ENCODE results near the gene KRTAP5-4.
"Not testable (repeated sequence)": the region's sequence is repeated elsewhere in the genome, so short reads cannot be mapped to it uniquely, and the experiment has no call there.

Gene KRTAP5-4

GRCh38 chr11:1603629-1604028 is 18.3 kb downstream of the KRTAP5-4 start:
- TF ChIP-seq CTCF (IDR thresholded peaks at IDR 0.05; ENCODE audit: insufficient read depth, missing control alignments) = no peak
- FAIRE-seq = no peak
- DNase-seq (ENCODE audit: insufficient read length, low spot score) = no peak

GRCh38 chr11:1601663-1602062 is 20.3 kb downstream of the KRTAP5-4 start:
- not testable (repeated sequence) for FAIRE-seq; DNase-seq (ENCODE audit: insufficient read length, low spot score)

GRCh38 chr11:1600626-1601025 is 21.3 kb downstream of the KRTAP5-4 start:
- no peak for FAIRE-seq

GRCh38 chr11:1598816-1599215 is 23.1 kb downstream of the KRTAP5-4 start:
- FAIRE-seq = no peak
- no peak for TF ChIP-seq CTCF (IDR thresholded peaks at IDR 0.05; ENCODE audit: insufficient read depth, missing control alignments)
- DNase-seq (ENCODE audit: insufficient read length, low spot score) = no peak

More at GRCh38 chr11:1600626-1601025, 21.3 kb downstream of the KRTAP5-4 start:
- no peak for DNase-seq (ENCODE audit: insufficient read length, low spot score)
- TF ChIP-seq CTCF (IDR thresholded peaks at IDR 0.05; ENCODE audit: insufficient read depth, missing control alignments) = no peak

GRCh38 chr11:1598406-1598805 is 23.5 kb downstream of the KRTAP5-4 start:
- not testable (repeated sequence) for FAIRE-seq; DNase-seq (ENCODE audit: insufficient read length, low spot score)

GRCh38 chr11:1597994-1598380 is 24.0 kb downstream of the KRTAP5-4 start, which contains the start of gene KRTAP5-2:
TSS of gene KRTAP5-2 (minus strand) at chr11:1598294. CDS start at chr11:1598250, 44 bp downstream.
- DNase-seq (ENCODE audit: insufficient read length, low spot score) (no peak), FAIRE-seq (no peak)
- no peak for TF ChIP-seq CTCF (IDR thresholded peaks at IDR 0.05; ENCODE audit: insufficient read depth, missing control alignments)

GRCh38 chr11:1597331-1597993 is 24.5 kb downstream of the KRTAP5-4 start:
- FAIRE-seq (no peak), DNase-seq (ENCODE audit: insufficient read length, low spot score) (no peak)
- TF ChIP-seq CTCF (IDR thresholded peaks at IDR 0.05; ENCODE audit: insufficient read depth, missing control alignments) = no peak

GRCh38 chr11:1596576-1597121 is 25.3 kb downstream of the KRTAP5-4 start:
- DNase-seq (ENCODE audit: insufficient read length, low spot score); FAIRE-seq: not testable (repeated sequence)
